Mesenchymal stem cell (in vitro differentiated cells and primary cell): ENCODE measurements around the gene ATXN7L1.

Source experiments
- DNase-seq: peaks from one replicate; pipeline ENCODE4 v3.0.0-alpha.2; 2013
- H2AFZ ChIP-seq: one replicate; pipeline ENCODE4 v1.6.1; 2013; ENCODE audit warnings: low read depth, mild to moderate bottlenecking, control low read depth, inconsistent platforms, low read length, moderate library complexity
- H2AK5ac ChIP-seq: 2 replicates; pipeline ENCODE4 v1.6.1; 2013; ENCODE audit warnings: low read length, moderate library complexity, mild to moderate bottlenecking, inconsistent platforms; ENCODE audit not compliant: severe bottlenecking
- H2BK120ac ChIP-seq: one replicate; pipeline ENCODE4 v1.6.1; 2013; ENCODE audit warnings: low read depth, mild to moderate bottlenecking, inconsistent platforms, low read length, moderate library complexity
- H2BK12ac ChIP-seq, 2 experiments: one replicate each; pipeline ENCODE4 v1.6.1; 2013; ENCODE audit warnings: inconsistent platforms in 2 of 2, low read length in 2 of 2, mild to moderate bottlenecking in 2 of 2, moderate library complexity in 2 of 2, control low read depth in 1 of 2
- H2BK15ac ChIP-seq: one replicate; pipeline ENCODE4 v1.6.1; 2013; ENCODE audit warnings: mild to moderate bottlenecking, low read depth, inconsistent platforms; ENCODE audit not compliant: poor library complexity, severe bottlenecking
- H2BK5ac ChIP-seq: 2 replicates; pipeline ENCODE4 v1.6.1; 2013; ENCODE audit warnings: low read depth, mild to moderate bottlenecking, low read length, control low read depth, inconsistent platforms; ENCODE audit not compliant: poor library complexity, severe bottlenecking
- H3K14ac ChIP-seq, 2 experiments: one replicate each; pipeline ENCODE4 v1.6.1; 2013; ENCODE audit warnings: inconsistent platforms in 2 of 2, low read length in 2 of 2, control low read depth in 1 of 2, mild to moderate bottlenecking in 1 of 2, moderate library complexity in 1 of 2
- H3K18ac ChIP-seq, 2 experiments: one replicate each; pipeline ENCODE4 v1.6.1; 2013; ENCODE audit warnings: inconsistent platforms in 2 of 2, low read length in 2 of 2, control low read depth in 1 of 2, low read depth in 1 of 2, mild to moderate bottlenecking in 1 of 2
- H3K23ac ChIP-seq, 2 experiments: one replicate each; pipeline ENCODE4 v1.6.1; 2013; ENCODE audit warnings: inconsistent platforms in 2 of 2, low read length in 2 of 2, mild to moderate bottlenecking in 2 of 2, moderate library complexity in 2 of 2, control low read depth in 1 of 2
- H3K27ac ChIP-seq: 2 replicates; pipeline ENCODE4 v1.5.1; 2013; ENCODE audit warnings: mild to moderate bottlenecking, moderate library complexity, low read length, control low read depth, inconsistent platforms; ENCODE audit not compliant: poor library complexity, severe bottlenecking
- H3K27me3 ChIP-seq, 2 experiments: 2 replicates each; pipeline versions ENCODE4 v1.6.1 to v1.7.0; 2013; ENCODE audit warnings: low read length in 2 of 2, mild to moderate bottlenecking in 2 of 2, moderate library complexity in 2 of 2, control low read depth in 1 of 2, inconsistent platforms in 1 of 2; ENCODE audit not compliant: control insufficient read depth in 1 of 2, insufficient read depth in 1 of 2
- H3K36me3 ChIP-seq, 2 experiments: 2 replicates each; pipeline versions ENCODE4 v1.6.1 to v1.7.0; 2013; ENCODE audit warnings: low read length in 2 of 2, control low read depth in 1 of 2, inconsistent platforms in 1 of 2, low read depth in 1 of 2, mild to moderate bottlenecking in 1 of 2; ENCODE audit not compliant: insufficient read depth in 2 of 2, control insufficient read depth in 1 of 2
- H3K4ac ChIP-seq, 2 experiments: one replicate each; pipeline ENCODE4 v1.6.1; 2013; ENCODE audit warnings: inconsistent platforms in 2 of 2, low read length in 2 of 2, mild to moderate bottlenecking in 2 of 2, moderate library complexity in 2 of 2, control low read depth in 1 of 2, low read depth in 1 of 2
- H3K4me1 ChIP-seq: 2 replicates; pipeline ENCODE4 v1.6.1; 2013; ENCODE audit warnings: low read depth, low read length, control low read depth; ENCODE audit not compliant: control insufficient read depth, insufficient read depth
- H3K4me2 ChIP-seq: 2 replicates; pipeline ENCODE4 v1.6.1; 2013; ENCODE audit warnings: low read length, mild to moderate bottlenecking, inconsistent platforms; ENCODE audit not compliant: poor library complexity, severe bottlenecking
- H3K4me3 ChIP-seq, 2 experiments: 2 replicates each; pipeline versions ENCODE4 v1.5.1 to v1.7.0; 2013; ENCODE audit warnings: low read length in 2 of 2, mild to moderate bottlenecking in 2 of 2, control low read depth in 1 of 2, low read depth in 1 of 2; ENCODE audit not compliant: insufficient read depth in 1 of 2
- H3K79me1 ChIP-seq: replicated peaks from 2 replicates; pipeline ENCODE4 v1.6.1; 2013; ENCODE audit warnings: mild to moderate bottlenecking, control low read depth, low read length, inconsistent platforms; ENCODE audit not compliant: poor library complexity, severe bottlenecking
- H3K9ac ChIP-seq: 2 replicates; pipeline ENCODE4 v1.7.0; 2013; ENCODE audit warnings: mild to moderate bottlenecking, low read length, moderate library complexity
- H3K9me3 ChIP-seq: 2 replicates; pipeline ENCODE4 v1.7.0; 2013; ENCODE audit warnings: mild to moderate bottlenecking, low read length; ENCODE audit not compliant: control insufficient read depth
- H4K8ac ChIP-seq: one replicate; pipeline ENCODE4 v1.6.1; 2013; ENCODE audit warnings: inconsistent platforms, mild to moderate bottlenecking, low read length, moderate library complexity
- H4K91ac ChIP-seq: one replicate; pipeline ENCODE4 v1.6.1; 2013; ENCODE audit warnings: mild to moderate bottlenecking, low read length, inconsistent platforms
- WGBS: methylation state at CpG from one replicate; pipeline ENCODE4 v1.1.7; 2013; ENCODE audit warnings: mixed read lengths; 5-methylcytosine and 5-hydroxymethylcytosine counted together

The ATXN7L1 gene

GRCh38 chr7:105648561-105649401 is 227.6 kb downstream of the ATXN7L1 start:
- H2BK12ac ChIP-seq, result no peak overlapping the region

GRCh38 chr7:105647591-105647990 is 228.8 kb downstream of the ATXN7L1 start:
- H3K27me3 ChIP-seq, result no peaks in the 10 kb centered on the region
- H3K27ac ChIP-seq, result no peak overlapping the region
- H3K36me3 ChIP-seq, result peaks cover 15 to 22% of the 10 kb centered on the region in 2 experiments
- H3K9me3 ChIP-seq, result no peaks in the 10 kb centered on the region
- no peak overlapping the region for H2AK5ac ChIP-seq
- H2BK120ac ChIP-seq, result no peak overlapping the region
- no peak for DNase-seq
- no peak overlapping the region for H4K8ac ChIP-seq
- no peak overlapping the region for H2AFZ ChIP-seq
- no peak overlapping the region for H3K14ac ChIP-seq
- peaks cover 10% of the 10 kb centered on the region for H3K4me1 ChIP-seq
- H4K91ac ChIP-seq, result no peak overlapping the region
- no peak overlapping the region for H3K4ac ChIP-seq
- no peak overlapping the region for H2BK12ac ChIP-seq
- no peak overlapping the region for H3K4me2 ChIP-seq
- WGBS, result 96% methylated on average over 7 of the region's 7 CpGs
- no peak overlapping the region for H2BK15ac ChIP-seq
- H3K23ac ChIP-seq, result no peak overlapping the region
- H3K18ac ChIP-seq, result no peak overlapping the region
- no peak overlapping the region for H3K9ac ChIP-seq
- H3K4me3 ChIP-seq, result no peak overlapping the region
- peaks cover 2% of the 10 kb centered on the region for H3K79me1 ChIP-seq
- H2BK5ac ChIP-seq, result no peak overlapping the region

More at GRCh38 chr7:105648561-105649401, 227.6 kb downstream of the ATXN7L1 start:
- DNase-seq, result no peak
- no peak overlapping the region for H2BK15ac ChIP-seq
- H3K14ac ChIP-seq, result no peak overlapping the region
- H3K4me2 ChIP-seq, result no peak overlapping the region
- no peaks in the 10 kb centered on the region for H3K27me3 ChIP-seq
- no peak overlapping the region for H3K23ac ChIP-seq
- peaks cover 14% of the 10 kb centered on the region in 2 experiments for H3K36me3 ChIP-seq
- no peak overlapping the region for H4K91ac ChIP-seq
- H3K4ac ChIP-seq, result peak overlapping the region in 1 of 2 experiments; percentile 10
- 76% methylated on average over 13 of the region's 13 CpGs for WGBS
- H2AFZ ChIP-seq, result no peak overlapping the region
- H2BK120ac ChIP-seq, result no peak overlapping the region
- peak overlapping the region in 1 of 2 experiments; percentile 11 for H3K18ac ChIP-seq
- H3K4me3 ChIP-seq, result no peak overlapping the region
- no peak overlapping the region for H3K27ac ChIP-seq
- no peak overlapping the region for H3K9ac ChIP-seq
- H4K8ac ChIP-seq, result no peak overlapping the region
- H2AK5ac ChIP-seq, result no peak overlapping the region
- peaks cover 8% of the 10 kb centered on the region for H3K4me1 ChIP-seq
- no peaks in the 10 kb centered on the region for H3K9me3 ChIP-seq
- peaks cover 3% of the 10 kb centered on the region for H3K79me1 ChIP-seq
- no peak overlapping the region for H2BK5ac ChIP-seq

GRCh38 chr7:105644937-105645336 is 231.5 kb downstream of the ATXN7L1 start:
- no peak overlapping the region for H2BK12ac ChIP-seq
- H3K4me1 ChIP-seq, result peaks cover 10% of the 10 kb centered on the region
- H3K4me2 ChIP-seq, result no peak overlapping the region
- H2AK5ac ChIP-seq, result no peak overlapping the region
- no peak overlapping the region for H3K23ac ChIP-seq
- no peak overlapping the region for H3K14ac ChIP-seq
- H3K4me3 ChIP-seq, result no peak overlapping the region
- H3K27me3 ChIP-seq, result no peaks in the 10 kb centered on the region
- H3K18ac ChIP-seq, result no peak overlapping the region
- 100% methylated on average over 2 of the region's 3 CpGs for WGBS
- H3K9me3 ChIP-seq, result no peaks in the 10 kb centered on the region
- H4K8ac ChIP-seq, result no peak overlapping the region
- H2BK15ac ChIP-seq, result no peak overlapping the region
- no peak overlapping the region for H3K9ac ChIP-seq
- no peak for DNase-seq
- no peak overlapping the region for H3K27ac ChIP-seq
- H4K91ac ChIP-seq, result no peak overlapping the region
- H2BK5ac ChIP-seq, result no peak overlapping the region
- H3K79me1 ChIP-seq, result no peaks in the 10 kb centered on the region
- H2AFZ ChIP-seq, result no peak overlapping the region
- no peak overlapping the region for H2BK120ac ChIP-seq
- H3K4ac ChIP-seq, result no peak overlapping the region
- peaks cover 26 to 31% of the 10 kb centered on the region in 2 experiments for H3K36me3 ChIP-seq

GRCh38 chr7:105643851-105644250 is 232.5 kb downstream of the ATXN7L1 start:
- H2BK5ac ChIP-seq, result no peak overlapping the region
- no peak overlapping the region for H2AFZ ChIP-seq
- H3K9ac ChIP-seq, result no peak overlapping the region
- H3K4me1 ChIP-seq, result peaks cover 13% of the 10 kb centered on the region
- no peak overlapping the region for H3K27ac ChIP-seq
- H3K27me3 ChIP-seq, result no peaks in the 10 kb centered on the region
- H3K14ac ChIP-seq, result no peak overlapping the region
- H3K4ac ChIP-seq, result no peak overlapping the region
- no peaks in the 10 kb centered on the region for H3K79me1 ChIP-seq
- no peak overlapping the region for H3K4me3 ChIP-seq
- no peak overlapping the region for H2BK15ac ChIP-seq
- H2BK12ac ChIP-seq, result no peak overlapping the region
- H2AK5ac ChIP-seq, result no peak overlapping the region
- H3K4me2 ChIP-seq, result no peak overlapping the region
- no peak for DNase-seq
- no peaks in the 10 kb centered on the region for H3K9me3 ChIP-seq
- H2BK120ac ChIP-seq, result no peak overlapping the region
- no peak overlapping the region for H4K91ac ChIP-seq
- H4K8ac ChIP-seq, result no peak overlapping the region
- H3K36me3 ChIP-seq, result peaks cover 30 to 31% of the 10 kb centered on the region in 2 experiments
- no peak overlapping the region for H3K23ac ChIP-seq
- 94% methylated on average over 1 of the region's 1 CpG for WGBS
- no peak overlapping the region for H3K18ac ChIP-seq
